Occipital lobe (tissue), 2 donors: ENCODE data around the gene NSF. TPM values are rescaled to one million over a fixed set of nuclear protein-coding genes. Genes with fewer than 3 reads are reported as not detected.
"Not testable (repeated sequence)": the region's sequence is repeated elsewhere in the genome, so short reads cannot be mapped to it uniquely, and the experiment has no call there.

Experiments
- DNase-seq: peaks from one replicate; lab custom pipeline; 2025; lab: John Stamatoyannopoulos, UW
- total RNA-seq: library from RNA; depleted of rRNA; stranded (reverse); fragments of >200 nt; gene quantifications from one replicate; pipeline ENCODE4 v1.2.3, GENCODE V29; 2014

NSF gene
- 64.6 TPM for total RNA-seq

GRCh38 chr17:46590157-46591146, at the start of gene NSF:
Gene NSF (plus strand): TSS chr17:46590669. CDS start chr17:46590776, 107 bp downstream.
- not testable (repeated sequence) for DNase-seq

GRCh38 chr17:46548607-46549006, 41.9 kb upstream of the NSF start:
- not testable (repeated sequence) for DNase-seq

- DNase-seq, result not testable (repeated sequence)
Observed at GRCh38 chr17:46559155-46559554, 31.3 kb upstream of the NSF start.

GRCh38 chr17:46560048-46560447, 30.4 kb upstream of the NSF start:
- DNase-seq, result not testable (repeated sequence)

GRCh38 chr17:46566284-46566683, 24.2 kb upstream of the NSF start:
- not testable (repeated sequence) for DNase-seq

GRCh38 chr17:46566980-46567379, 23.5 kb upstream of the NSF start:
- DNase-seq, result not testable (repeated sequence)

GRCh38 chr17:46571796-46572195, 18.7 kb upstream of the NSF start:
- DNase-seq, result not testable (repeated sequence)

GRCh38 chr17:46579083-46580075, 11.1 kb upstream of the NSF start, which contains the start of gene ARL17A:
Gene ARL17A (minus strand): TSS chr17:46579691. CDS start chr17:46576322, 3,369 bp downstream.
- not testable (repeated sequence) for DNase-seq

GRCh38 chr17:46580082-46580481, 10.4 kb upstream of the NSF start:
- DNase-seq, result not testable (repeated sequence)

GRCh38 chr17:46585444-46585843, 5.0 kb upstream of the NSF start:
- not testable (repeated sequence) for DNase-seq

GRCh38 chr17:46591332-46591731, 863 bp downstream of the NSF start:
- DNase-seq, result not testable (repeated sequence)

- DNase-seq, result not testable (repeated sequence)
Observed at GRCh38 chr17:46598344-46598931, 8.0 kb downstream of the NSF start.

GRCh38 chr17:46600767-46601166, 10.3 kb downstream of the NSF start:
- not testable (repeated sequence) for DNase-seq

GRCh38 chr17:46603125-46603524, 12.7 kb downstream of the NSF start:
- not testable (repeated sequence) for DNase-seq

GRCh38 chr17:46611304-46611703, 20.8 kb downstream of the NSF start:
- DNase-seq, result not testable (repeated sequence)

GRCh38 chr17:46613876-46614275, 23.4 kb downstream of the NSF start:
- not testable (repeated sequence) for DNase-seq

GRCh38 chr17:46617121-46617520, 26.7 kb downstream of the NSF start:
- not testable (repeated sequence) for DNase-seq

GRCh38 chr17:46618975-46619374, 28.5 kb downstream of the NSF start:
- not testable (repeated sequence) for DNase-seq

GRCh38 chr17:46623790-46624189, 33.3 kb downstream of the NSF start:
- not testable (repeated sequence) for DNase-seq

GRCh38 chr17:46624726-46625125, 34.3 kb downstream of the NSF start:
- DNase-seq, result not testable (repeated sequence)

GRCh38 chr17:46627452-46627851, 37.0 kb downstream of the NSF start:
- DNase-seq, result not testable (repeated sequence)
